HEK293 (cell line): ENCODE data around the gene ANKH.

Experiments used
- REST ChIP-seq: fragments of 450-650 bp; formaldehyde crosslinking; IDR thresholded peaks from 2 replicates; pipeline ENCODE4 v1.5.1; 2016; ENCODE audit warnings: missing biosample characterization, missing genetic modification characterization
- ZBTB21 ChIP-seq: fragments of 450-650 bp; formaldehyde crosslinking; IDR thresholded peaks from 2 replicates; pipeline ENCODE4 v1.5.1; 2017; ENCODE audit warnings: missing biosample characterization, missing genetic modification characterization
- ZFP69B ChIP-seq: fragments of 450-650 bp; formaldehyde crosslinking; IDR thresholded peaks from 2 replicates; pipeline ENCODE4 v1.5.1; 2016; ENCODE audit warnings: missing biosample characterization, missing genetic modification characterization
- ZNF138 ChIP-seq: fragments of 450-650 bp; formaldehyde crosslinking; IDR thresholded peaks from 2 replicates; pipeline ENCODE4 v1.5.1; 2016; ENCODE audit warnings: missing biosample characterization, missing genetic modification characterization, borderline replicate concordance
- ZNF146 ChIP-seq: fragments of 450-650 bp; formaldehyde crosslinking; IDR thresholded peaks from 2 replicates; pipeline ENCODE4 v1.5.1; 2016; ENCODE audit warnings: missing biosample characterization, missing genetic modification characterization
- ZSCAN16 ChIP-seq: fragments of 450-650 bp; formaldehyde crosslinking; IDR thresholded peaks from 2 replicates; pipeline ENCODE4 v1.5.1; 2016; ENCODE audit warnings: missing biosample characterization, missing genetic modification characterization
- TF ChIP-seq, protein P1 (sequence below): fragments of 450-650 bp; formaldehyde crosslinking; IDR thresholded peaks from 2 replicates; pipeline ENCODE4 v1.5.1; 2016; ENCODE audit warnings: missing biosample characterization, missing genetic modification characterization

- no peak for TF ChIP-seq ZBTB21 (tag by site-specific recombination)
- TF ChIP-seq ZNF138 = no peak
- TF ChIP-seq ZSCAN16 (tag by site-specific recombination) = no peak
- TF ChIP-seq ZFP69B (tag by site-specific recombination) = no peak
- no peak for TF ChIP-seq REST (tag by site-specific recombination)
- no peak for TF ChIP-seq ZNF146
- TF ChIP-seq, protein P1, sequence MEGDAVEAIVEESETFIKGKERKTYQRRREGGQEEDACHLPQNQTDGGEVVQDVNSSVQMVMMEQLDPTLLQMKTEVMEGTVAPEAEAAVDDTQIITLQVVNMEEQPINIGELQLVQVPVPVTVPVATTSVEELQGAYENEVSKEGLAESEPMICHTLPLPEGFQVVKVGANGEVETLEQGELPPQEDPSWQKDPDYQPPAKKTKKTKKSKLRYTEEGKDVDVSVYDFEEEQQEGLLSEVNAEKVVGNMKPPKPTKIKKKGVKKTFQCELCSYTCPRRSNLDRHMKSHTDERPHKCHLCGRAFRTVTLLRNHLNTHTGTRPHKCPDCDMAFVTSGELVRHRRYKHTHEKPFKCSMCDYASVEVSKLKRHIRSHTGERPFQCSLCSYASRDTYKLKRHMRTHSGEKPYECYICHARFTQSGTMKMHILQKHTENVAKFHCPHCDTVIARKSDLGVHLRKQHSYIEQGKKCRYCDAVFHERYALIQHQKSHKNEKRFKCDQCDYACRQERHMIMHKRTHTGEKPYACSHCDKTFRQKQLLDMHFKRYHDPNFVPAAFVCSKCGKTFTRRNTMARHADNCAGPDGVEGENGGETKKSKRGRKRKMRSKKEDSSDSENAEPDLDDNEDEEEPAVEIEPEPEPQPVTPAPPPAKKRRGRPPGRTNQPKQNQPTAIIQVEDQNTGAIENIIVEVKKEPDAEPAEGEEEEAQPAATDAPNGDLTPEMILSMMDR = no peak
Measured at GRCh38 chr5:14779975-14780374, 91.6 kb downstream of the ANKH start.
